ENCODE results near the gene SV2C.

GRCh38 chr5:76332611-76333205, 249.5 kb downstream of the SV2C start:
- TF ChIP-seq EZH2phosphoT487 (IDR thresholded peaks at IDR 0.05; ENCODE audit: borderline replicate concordance) (no peak), SRF (IDR thresholded peaks at IDR 0.05; ENCODE audit: low read depth) (no peak), EZH2 (IDR thresholded peaks at IDR 0.05) (no peak)

Measured in HCT116 (cell line).